NT2/D1 (cell line): ENCODE results near the gene SMAD9.

Experiments
- SUZ12 ChIP-seq: IDR thresholded peaks from 2 replicates; pipeline ENCODE4 v1.6.1; 2011; ENCODE audit not compliant: insufficient read length, insufficient read depth; ENCODE audit errors: extremely low read depth
- YY1 ChIP-seq: IDR thresholded peaks from 2 replicates; pipeline ENCODE4 v1.6.1; 2011; ENCODE audit not compliant: insufficient read length, insufficient read depth
- ZNF274 ChIP-seq: IDR thresholded peaks from 2 replicates; pipeline ENCODE4 v1.6.1; 2011; ENCODE audit warnings: mild to moderate bottlenecking, low read depth, low read length

- TF ChIP-seq YY1: no peak
- no peak for TF ChIP-seq SUZ12
- TF ChIP-seq ZNF274: no peak
Observed at GRCh38 chr13:36950330-36950729, 30.3 kb upstream of the SMAD9 start.
